GM18511 (cell line): ENCODE measurements around the gene SLC39A1.
"Not testable (repeated sequence)": the region's sequence is repeated elsewhere in the genome, so short reads cannot be mapped to it uniquely, and the experiment has no call there.

ENCODE experiments used
- ATAC-seq: cut with Tn5 transposase; IDR thresholded peaks from one replicate; pipeline ENCODE4 v1.9.1; 2021; ENCODE audit warnings: mild to moderate bottlenecking, moderate library complexity; ENCODE audit not compliant: unreplicated experiment

The SLC39A1 gene, protein sequence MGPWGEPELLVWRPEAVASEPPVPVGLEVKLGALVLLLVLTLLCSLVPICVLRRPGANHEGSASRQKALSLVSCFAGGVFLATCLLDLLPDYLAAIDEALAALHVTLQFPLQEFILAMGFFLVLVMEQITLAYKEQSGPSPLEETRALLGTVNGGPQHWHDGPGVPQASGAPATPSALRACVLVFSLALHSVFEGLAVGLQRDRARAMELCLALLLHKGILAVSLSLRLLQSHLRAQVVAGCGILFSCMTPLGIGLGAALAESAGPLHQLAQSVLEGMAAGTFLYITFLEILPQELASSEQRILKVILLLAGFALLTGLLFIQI

DNA sequence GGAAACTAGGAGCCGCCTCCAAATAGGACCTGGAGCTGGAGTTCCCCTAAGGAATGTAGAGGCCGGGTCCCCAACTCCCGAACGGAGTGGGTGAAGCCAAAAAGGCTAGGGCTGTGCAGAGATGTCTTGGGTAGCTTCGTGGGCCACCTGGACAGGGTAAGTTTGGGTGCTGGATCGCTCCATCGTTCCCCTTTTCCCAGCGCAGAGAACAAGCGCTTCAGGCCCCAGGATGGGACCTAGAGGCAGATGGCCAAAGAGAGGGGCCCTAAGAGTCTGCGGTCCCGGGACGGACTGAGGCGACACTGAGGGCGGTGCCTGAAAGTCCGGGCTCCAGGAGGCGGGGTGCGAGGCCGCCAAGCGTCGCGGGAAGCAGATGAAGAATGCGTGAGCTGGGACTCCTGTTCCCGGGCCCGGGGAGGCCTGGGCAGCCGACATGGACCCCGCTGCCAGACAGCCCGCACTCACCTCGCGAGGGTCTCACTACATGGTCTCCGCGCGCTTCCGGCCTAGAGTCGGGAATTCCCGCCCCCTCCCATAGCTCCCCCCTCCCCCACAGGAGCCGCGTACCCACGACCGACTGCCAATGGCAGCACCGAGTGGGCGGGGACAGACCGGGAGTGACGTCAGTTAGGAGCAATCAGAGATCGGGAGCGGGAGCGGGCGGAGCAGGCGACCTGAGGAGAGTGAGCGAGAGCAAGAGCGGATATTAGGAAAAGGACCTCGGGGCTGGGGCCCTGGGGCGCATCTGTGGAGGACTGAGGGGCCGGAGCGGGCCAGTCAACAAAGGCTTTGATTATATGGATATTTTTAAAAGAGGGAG lies at the start of gene SLC39A1:
SLC39A1 (minus strand) TSS at position 508 of the 820 bp plus-strand sequence. CDS start 822 bp downstream, outside the sequence.
- peak; percentile 58 for ATAC-seq

DNA sequence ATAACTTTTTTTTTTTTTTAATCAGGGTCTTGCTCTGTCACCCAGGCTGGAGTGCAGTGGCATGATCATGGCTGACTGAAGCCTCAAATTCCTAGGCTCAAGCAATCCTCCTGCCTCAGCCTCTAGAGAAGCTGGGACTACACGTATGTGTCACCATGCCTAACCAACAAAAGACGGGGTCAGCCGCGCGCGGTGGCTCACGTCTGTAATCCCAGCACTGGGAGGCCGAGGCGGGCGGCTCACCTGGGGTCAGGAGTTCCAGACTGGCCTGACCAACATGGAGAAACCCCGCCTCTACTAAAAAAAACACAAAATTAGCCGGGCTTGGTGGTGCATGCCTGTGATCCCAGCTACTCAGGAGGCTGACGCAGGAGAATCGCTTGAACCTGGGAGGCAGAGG lies 49.2 kb upstream of the SLC39A1 start:
- ATAC-seq: not testable (repeated sequence)

DNA sequence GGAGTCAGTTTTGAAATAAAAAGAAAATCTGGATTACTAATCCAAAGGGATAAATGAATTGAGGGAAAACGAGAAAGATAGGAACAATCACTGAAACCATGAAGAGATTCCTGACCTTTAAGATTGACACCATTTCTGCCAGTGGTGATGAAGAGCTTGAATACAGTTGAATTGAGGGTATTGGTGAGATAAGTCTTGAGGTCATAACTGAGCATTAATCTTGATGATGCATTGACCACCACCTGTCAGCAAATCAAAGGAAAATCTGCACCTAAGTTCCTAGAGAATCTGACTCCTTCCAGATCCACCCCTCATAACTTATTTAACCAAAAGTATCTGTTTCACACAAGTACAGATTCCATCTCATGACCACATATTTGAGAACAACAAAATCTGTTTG lies 48.8 kb upstream of the SLC39A1 start:
- ATAC-seq: no peak

DNA sequence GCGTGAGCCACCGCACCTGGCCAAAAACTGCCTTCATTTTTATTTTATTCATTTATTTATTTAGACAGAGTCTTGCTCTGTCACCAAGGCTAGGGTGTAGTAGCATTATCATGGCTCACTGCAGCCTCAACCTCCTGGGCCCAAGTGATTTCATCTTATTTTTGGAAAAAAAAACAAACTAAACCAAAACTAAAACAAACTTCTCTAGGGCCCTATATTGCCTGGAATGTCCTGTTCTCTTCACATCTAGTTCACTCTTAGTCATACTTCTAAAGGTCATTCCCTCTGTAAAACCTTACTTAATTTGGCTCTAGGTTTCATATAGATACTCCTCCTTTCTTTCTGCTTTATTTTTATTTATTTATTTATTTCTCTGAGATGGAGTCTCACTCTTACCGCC lies 42.8 kb upstream of the SLC39A1 start:
- ATAC-seq: no peak

DNA sequence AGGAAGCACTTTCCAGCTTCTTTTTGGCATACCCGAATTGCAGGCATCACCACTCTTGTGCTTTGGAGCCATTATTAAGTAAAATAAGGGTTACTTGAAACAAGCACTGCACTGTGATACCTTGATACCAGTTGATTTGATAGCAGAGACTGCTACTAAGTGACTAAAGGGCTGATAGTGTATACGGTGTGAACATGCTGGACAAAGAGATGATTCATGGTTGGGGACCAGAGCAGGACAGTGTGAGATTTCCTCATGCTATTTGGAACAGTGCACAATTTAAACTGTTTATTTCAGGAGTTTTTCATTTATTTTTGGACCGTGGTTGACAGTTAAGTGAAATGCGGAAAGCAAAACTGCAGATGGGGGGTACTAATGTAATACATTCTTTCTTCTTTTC lies 37.1 kb upstream of the SLC39A1 start:
- ATAC-seq: no peak

DNA sequence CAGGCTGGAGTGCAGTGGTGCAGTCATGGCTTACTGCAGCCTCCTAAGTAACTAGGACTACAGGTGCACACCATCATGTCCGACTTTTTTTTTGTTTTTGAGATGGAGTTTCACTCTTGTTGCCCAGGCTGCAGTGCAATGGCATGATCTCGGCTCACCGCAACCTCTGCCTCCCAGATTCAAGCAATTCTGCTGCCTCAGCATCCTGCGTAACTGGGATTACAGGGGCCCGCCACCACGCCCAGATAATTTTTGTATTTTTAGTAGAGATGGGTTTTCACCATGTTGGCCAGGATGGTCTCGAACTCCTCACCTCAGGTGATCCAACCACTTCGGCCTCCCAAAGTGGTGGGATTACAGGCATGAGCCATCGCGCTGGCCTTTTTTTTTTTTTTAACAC lies 33.5 kb upstream of the SLC39A1 start:
- ATAC-seq: not testable (repeated sequence)

DNA sequence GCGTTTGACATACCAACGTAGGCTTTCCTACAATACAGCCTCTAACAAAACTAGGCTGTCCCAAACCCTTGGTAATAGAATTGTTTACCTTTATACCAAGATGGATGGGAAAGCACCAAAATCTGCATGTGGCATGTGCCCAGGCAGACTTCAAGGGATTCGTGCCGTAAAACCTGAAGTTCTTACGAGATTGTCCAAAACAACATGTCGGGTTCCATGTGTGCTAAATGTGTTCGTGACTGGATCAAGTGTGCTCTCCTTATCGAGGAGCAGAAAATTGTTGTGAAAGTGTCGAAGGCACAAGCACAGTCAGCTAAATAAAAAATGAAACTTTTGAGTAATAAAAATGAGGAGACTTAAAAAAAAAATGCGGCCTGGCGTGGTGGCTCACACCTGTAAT lies 32.3 kb upstream of the SLC39A1 start:
- ATAC-seq: no peak

DNA sequence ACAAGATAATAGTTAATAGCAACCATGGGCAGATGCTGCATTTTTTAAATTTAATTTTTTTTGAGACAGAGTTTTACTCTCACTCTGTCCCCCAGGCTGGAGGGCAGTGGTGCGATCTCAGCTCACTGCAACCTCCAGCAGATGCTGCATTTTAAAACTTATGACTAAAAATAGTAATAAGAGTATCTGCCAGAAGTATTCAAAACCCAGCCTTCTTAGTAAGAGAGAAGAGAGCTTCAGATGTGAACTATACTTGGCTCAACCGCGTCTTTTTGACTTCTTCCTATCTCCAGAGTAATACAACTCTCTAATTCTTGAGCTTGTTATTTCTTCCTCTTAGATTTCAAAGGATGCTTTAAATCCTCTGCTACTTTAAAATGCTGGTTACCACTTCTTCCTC lies 31.9 kb upstream of the SLC39A1 start:
- ATAC-seq: no peak

DNA sequence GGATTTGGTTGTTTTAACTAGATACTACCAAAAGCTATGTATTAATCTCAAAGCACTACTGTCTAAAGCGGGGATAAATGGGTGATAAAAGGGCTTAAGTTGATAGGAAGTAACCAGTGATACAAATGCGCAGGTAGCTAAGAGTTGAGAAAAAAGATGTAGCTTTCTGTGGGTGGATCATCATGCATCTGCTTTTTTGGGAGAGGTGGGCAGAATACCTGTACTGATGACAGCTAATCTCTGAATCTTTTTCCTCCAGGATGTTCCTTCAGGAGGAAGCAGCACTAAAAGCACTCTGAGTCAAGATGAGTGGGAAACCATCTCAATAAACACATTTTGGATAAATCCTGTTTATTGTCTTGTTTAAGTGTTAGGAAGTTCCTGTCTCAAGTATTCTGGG lies 28.5 kb upstream of the SLC39A1 start:
- no peak for ATAC-seq

DNA sequence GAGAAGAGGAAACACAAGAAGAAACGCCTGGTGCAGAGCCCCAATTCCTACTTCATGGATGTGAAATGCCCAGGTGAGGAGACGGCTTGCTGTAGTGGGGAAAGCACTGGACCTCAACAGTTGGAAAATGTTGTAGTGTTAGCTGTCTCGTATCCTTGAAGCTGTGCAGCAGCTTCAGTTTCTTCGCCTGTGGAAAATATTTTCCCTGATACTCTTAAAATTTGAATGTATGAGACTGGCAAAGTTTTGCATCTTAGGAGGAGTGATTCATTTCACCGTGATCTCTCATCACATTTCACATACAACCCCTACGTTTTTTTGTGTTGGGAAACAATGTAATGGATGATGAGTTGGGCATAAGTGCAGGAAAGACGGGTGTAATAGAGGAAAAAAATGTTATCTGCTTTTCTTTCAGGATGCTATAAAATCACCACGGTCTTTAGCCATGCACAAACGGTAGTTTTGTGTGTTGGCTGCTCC lies 27.9 kb upstream of the SLC39A1 start:
- no peak for ATAC-seq

DNA sequence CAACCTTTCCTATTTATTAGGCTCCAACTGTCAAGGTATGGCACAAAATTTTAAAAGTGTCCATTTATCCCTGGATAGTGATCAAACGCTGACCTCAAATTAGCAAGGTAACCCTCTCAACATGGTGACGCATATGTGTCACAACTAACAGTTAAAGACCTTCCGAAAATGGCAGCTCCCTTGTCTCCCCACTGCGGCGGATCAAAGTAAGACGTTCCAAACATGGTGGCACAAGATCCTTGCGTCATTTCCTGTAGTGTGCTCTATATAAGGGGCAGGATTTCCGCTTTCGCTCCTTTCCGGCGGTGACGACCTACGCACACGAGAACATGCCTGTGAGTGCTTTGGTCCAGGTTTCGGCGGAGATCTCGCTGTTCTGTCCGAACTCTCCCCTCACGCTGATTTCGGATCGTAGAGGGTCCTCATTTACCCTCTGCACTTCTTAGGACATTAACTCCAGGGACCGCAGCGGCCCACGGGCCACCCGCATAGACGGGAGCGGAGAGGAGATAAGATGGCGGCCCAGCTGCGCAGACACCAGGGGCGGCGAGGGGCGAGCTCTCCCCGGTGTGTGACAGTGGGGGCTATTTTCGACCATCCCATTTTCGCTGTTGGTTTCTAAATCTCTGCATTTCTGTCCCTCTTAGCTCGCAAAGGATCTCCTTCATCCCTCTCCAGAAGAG lies 27.3 kb upstream of the SLC39A1 start, which contains the start of gene RPS27:
RPS27 (plus strand) TSS at position 295 of the 683 bp plus-strand sequence; CDS start at position 330, 35 bp downstream.
- peak; percentile 71 for ATAC-seq

DNA sequence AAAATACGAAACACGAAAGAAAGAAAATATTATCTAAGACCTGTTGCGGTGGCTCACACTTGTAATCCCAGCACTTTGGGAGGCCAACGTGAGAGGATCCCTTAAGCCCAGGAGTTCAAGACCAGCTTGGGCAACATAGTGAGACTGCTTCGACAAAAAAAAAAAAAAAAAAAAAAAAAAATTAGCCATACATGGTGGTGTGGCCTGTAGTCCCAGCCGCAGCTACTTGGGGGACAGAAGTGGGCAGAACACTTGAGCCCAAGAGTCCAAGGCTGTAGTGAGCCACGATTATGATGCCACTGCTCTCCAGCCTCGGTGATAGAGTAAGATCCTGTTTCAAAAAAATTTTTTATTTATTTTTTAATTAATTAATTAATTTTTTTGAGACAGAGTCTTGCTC lies 24.3 kb upstream of the SLC39A1 start:
- ATAC-seq: no peak

DNA sequence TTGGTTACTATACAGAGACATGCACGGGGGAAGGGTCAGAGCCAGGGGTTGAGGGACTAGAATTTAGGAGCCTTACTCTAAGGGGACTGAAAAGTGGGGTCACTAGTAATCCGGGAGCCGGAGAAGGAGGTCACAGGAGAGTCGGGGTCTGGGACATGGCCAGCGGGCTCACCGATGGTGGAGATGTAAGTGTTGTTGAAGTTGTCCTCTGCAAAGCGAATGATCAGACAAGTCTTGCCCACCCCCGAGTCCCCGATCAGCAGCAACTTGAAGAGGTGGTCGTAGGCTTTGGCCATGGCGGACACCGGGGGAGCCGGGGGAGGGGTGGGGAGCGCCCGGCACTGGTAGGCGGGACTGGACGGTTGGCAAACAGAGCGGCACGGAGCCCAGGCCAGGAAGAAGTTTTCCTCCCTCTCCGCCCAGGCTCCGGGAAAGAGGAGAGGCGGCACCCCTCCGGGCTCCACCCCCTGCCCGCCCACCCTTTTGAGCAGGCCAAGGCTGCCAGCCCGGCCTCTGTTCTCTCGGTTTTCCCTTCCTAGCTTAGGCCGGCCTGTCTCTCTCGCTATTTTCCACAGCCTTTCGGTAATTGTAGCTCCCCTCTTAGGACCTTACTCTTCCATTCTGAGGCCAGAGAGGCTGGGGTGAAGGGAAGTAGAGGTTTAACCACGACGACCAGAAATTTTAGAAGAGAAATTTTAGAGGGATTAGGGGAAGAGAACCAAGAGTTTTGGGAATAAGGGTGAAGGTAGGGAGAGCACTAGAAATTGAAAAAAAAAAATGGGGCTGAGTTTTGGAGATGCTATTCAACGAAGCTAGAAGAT lies 22.8 kb upstream of the SLC39A1 start, which contains the start of gene RAB13:
RAB13 (minus strand) TSS at position 399 of the 821 bp plus-strand sequence; CDS start at position 296, 103 bp downstream.
- ATAC-seq: no peak

DNA sequence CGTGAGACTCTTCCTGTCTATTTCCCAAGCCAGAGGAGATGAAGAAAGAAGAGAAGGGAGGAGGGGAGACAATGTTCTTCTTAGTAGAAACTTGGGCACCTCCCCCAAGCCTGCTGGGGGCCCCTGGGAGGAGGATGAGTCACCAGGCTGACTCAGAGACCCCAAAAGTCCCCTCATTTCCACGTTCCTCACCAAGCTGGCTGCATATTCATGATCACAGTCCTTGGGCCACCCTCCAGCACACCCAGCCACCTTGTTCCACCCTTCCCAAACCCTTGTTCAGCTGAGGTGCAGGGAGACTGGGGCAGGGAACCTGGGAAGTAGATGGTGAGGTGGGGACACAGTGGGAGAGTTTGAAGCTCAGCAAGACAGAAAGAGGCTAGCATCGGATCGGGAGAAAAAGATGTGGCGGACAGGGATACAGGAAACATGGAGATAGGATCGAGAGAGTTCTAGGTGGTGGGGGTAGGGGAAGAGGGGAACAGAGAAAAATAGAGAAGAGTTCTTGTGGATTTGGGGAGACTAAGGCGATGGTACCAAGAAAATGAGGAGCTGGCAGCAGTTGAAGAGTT lies 22.1 kb upstream of the SLC39A1 start:
- no peak for ATAC-seq

DNA sequence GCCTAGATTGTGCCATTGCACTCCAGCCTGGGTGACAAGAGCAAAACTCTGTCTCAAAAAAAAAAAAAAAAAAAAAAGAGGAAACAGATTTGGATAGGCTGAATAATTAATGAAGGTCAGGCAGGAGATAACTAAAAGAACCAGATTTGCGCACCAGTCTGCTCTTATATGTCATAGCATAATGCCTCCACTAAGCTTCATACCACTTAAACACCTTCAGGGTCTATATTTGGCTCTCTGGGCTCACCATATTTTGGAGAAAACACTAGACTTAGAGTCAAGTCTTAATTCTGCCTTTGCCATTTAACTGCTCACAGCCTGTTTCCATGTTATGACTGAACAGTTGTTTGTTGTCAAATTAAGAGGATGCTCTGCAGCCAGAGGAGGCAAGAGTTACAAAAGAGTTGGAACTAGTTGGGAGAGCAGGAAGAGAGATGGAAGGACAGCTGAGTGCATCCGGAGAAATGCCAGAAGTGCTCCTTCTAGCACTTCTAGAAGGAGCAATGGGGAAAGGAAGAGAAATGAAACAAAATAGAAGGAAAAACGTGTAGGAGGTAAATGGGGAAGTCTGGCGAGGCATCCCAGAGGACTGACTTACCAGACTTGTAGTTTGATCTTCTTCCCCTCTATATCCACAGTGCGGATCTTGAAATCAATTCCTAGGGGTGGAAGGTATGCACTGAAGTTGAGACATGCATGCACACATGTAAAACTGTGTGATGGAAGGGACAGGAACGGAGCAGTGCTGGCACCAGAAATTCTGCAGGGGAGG lies 21.0 kb upstream of the SLC39A1 start:
- no peak for ATAC-seq

DNA sequence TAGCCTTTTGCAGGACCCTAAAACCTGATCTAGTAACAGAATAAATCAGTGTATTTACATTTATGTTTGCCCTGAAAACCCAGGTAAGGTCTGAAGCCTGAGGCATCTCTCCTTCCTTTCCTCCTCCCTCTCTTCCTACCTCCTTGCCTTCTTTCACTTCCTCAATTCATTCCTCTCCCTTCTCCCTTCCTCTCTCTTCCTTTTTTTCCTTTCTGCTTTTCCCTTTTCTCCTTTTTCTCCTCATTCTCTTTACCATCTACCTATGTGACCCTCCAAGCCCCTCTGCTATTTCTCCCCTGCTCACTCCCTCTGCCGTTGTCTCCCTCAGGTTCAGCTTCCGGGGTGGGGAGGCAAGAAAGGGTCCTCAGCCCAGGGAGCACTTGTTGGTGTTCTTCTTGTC lies 18.4 kb upstream of the SLC39A1 start:
- ATAC-seq: not testable (repeated sequence)

DNA sequence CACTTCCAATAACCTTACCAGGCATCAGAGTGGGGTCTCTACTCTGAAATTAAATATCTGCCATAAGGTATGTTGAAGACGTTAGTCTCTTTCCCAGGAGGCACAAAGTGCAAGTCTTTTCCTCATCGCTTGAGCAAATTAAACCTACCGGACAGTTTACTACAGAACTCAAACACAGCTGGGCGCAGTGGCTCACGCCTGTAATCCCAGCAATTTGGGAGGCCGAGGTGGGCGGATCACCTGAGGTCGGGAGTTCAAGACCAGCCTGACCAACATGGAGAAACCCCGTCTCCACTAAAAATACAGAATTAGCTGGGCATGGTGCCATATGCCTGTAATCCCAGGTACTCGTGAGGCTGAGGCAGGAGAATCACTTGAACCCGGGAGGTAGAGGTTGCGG lies 15.8 kb upstream of the SLC39A1 start:
- not testable (repeated sequence) for ATAC-seq

DNA sequence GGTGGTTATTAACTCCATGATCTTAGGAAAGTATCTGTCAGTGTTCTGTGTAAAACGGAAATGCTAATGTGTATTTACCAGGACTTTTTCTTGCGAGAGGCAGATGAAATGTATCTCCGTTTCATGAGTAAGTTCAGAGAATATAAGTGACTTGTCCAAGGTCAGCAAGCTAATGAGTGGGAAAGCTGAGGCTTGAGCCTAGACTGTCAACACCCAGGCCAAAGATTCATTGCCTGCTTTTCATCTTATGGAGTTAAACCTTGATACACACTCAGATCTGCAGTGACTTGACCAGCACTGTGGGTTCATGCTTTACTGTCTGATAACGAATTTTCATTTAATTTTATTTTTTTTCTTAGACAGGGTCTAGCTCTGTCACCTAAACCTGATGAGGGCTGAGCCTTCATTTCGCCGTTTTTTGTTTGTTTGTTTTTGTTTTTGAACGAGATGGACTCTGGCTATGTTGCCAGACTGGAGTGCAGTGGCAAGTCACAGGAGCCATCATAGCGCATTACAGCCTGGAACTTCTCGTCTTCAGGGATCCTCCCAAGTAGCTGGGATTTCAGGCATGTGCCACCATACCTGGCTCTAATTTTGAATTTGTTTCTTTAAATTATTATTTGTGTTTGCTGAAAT lies 15.1 kb upstream of the SLC39A1 start:
- no peak for ATAC-seq
